HepG2 (cell line): ENCODE measurements around the gene PRCD. TPM values are rescaled to one million over a fixed set of nuclear protein-coding genes. Genes with fewer than 3 reads are reported as not detected.

Experiments
- CHD2 ChIP-seq: IDR thresholded peaks from 2 replicates; pipeline ENCODE4 v1.6.1; 2011; ENCODE audit warnings: low read depth, low read length, improper control_type of control experiment
- ELF3 ChIP-seq: IDR thresholded peaks from 2 replicates; pipeline ENCODE4 v1.6.1; 2016; ENCODE audit warnings: missing genetic modification reagents, missing compliant biosample characterization
- FOXP1 ChIP-seq, 2 experiments: fragments of 450-650 bp in 1 of 2; IDR thresholded peaks; 2 replicates each; pipeline ENCODE4 v1.6.1; 2017 to 2018; ENCODE audit warnings: antibody characterized with exemption in 1 of 2
- GATA4 ChIP-seq: sonication (generic); IDR thresholded peaks from 2 replicates; pipeline ENCODE4 v1.6.1; 2016; ENCODE audit warnings: antibody characterized with exemption, low read depth, borderline replicate concordance
- HOXA3 ChIP-seq: sonication (generic); formaldehyde crosslinking; IDR thresholded peaks from 2 replicates; pipeline ENCODE4 v1.5.0; 2020; ENCODE audit warnings: missing genetic modification reagents
- MAFG ChIP-seq: sonication (generic); formaldehyde crosslinking; IDR thresholded peaks from 2 replicates; pipeline ENCODE4 v1.5.1; 2020; ENCODE audit warnings: mild to moderate bottlenecking, missing genetic modification reagents
- MED13 ChIP-seq: sonication (generic); formaldehyde crosslinking; IDR thresholded peaks from 2 replicates; pipeline ENCODE4 v1.5.0; 2020; ENCODE audit warnings: missing genetic modification reagents
- PCBP1 ChIP-seq: fragments of 200-400 bp; formaldehyde crosslinking; IDR thresholded peaks from 2 replicates; pipeline ENCODE4 v1.6.1; 2017; ENCODE audit warnings: mild to moderate bottlenecking, low read depth, low read length, borderline replicate concordance
- RBM39 ChIP-seq: fragments of 200-400 bp; formaldehyde crosslinking; IDR thresholded peaks from one replicate; pipeline ENCODE4 v1.6.1; 2018; ENCODE audit warnings: antibody characterized with exemption, mild to moderate bottlenecking, low read depth, low read length; ENCODE audit not compliant: poor library complexity, severe bottlenecking
- TMF1 ChIP-seq: sonication (generic); formaldehyde crosslinking; IDR thresholded peaks from 2 replicates; pipeline ENCODE4 v1.8.1; 2022; ENCODE audit warnings: low read depth, missing genetic modification reagents
- ZFP90 ChIP-seq: sonication (generic); formaldehyde crosslinking; IDR thresholded peaks from 2 replicates; pipeline ENCODE4 v1.8.0; 2022; ENCODE audit warnings: missing genetic modification reagents, mild to moderate bottlenecking, inconsistent platforms, borderline replicate concordance
- ZKSCAN1 ChIP-seq: fragments of 150-350 bp; IDR thresholded peaks from 2 replicates; pipeline ENCODE4 v1.6.1; 2014; ENCODE audit warnings: low read length
- ZMYM4 ChIP-seq: sonication (generic); formaldehyde crosslinking; IDR thresholded peaks from 2 replicates; pipeline ENCODE4 v1.8.1; 2023; ENCODE audit warnings: mild to moderate bottlenecking, missing genetic modification reagents
- ZNF296 ChIP-seq: sonication (generic); formaldehyde crosslinking; conservative IDR thresholded peaks from 2 replicates; pipeline ENCODE4 v1.5.0; 2020; ENCODE audit warnings: mild to moderate bottlenecking, missing genetic modification reagents
- ZNF343 ChIP-seq: sonication (generic); formaldehyde crosslinking; IDR thresholded peaks from 2 replicates; pipeline ENCODE4 v1.4.0; 2020; ENCODE audit warnings: mild to moderate bottlenecking, missing genetic modification reagents
- ZNF354B ChIP-seq: sonication (generic); formaldehyde crosslinking; IDR thresholded peaks from 2 replicates; pipeline ENCODE4 v1.8.0; 2022; ENCODE audit warnings: mild to moderate bottlenecking, missing genetic modification reagents
- ZNF547 ChIP-seq: sonication (generic); formaldehyde crosslinking; IDR thresholded peaks from 2 replicates; pipeline ENCODE4 v1.5.1; 2020; ENCODE audit warnings: mild to moderate bottlenecking, missing genetic modification reagents
- polyA plus RNA-seq, 8 experiments: library from polyadenylated mRNA; depleted of rRNA in 3 of 8; stranded (reverse) in 7 of 8; unstranded in 1 of 8; fragments of >200 nt; fragmentation: Illumina TruSeq in 4 of 8; extraction: Trizol in 4 of 8; gene quantifications; 2 replicates each; pipeline versions ENCODE4 v1.2.1 to v1.2.3, GENCODE V29; 2011 to 2016; ENCODE audit warnings: low read depth in 4 of 8, missing spikeins in 1 of 8, mixed read lengths in 1 of 8; ENCODE audit not compliant: insufficient read depth in 1 of 8
- total RNA-seq, 5 experiments: library from RNA; depleted of rRNA; stranded (reverse); fragments of >200 nt; fragmentation: Illumina TruSeq; extraction: Trizol; gene quantifications; 2 replicates each; pipeline ENCODE4 v1.2.3, GENCODE V29; 2016; ENCODE audit warnings: low read depth in 1 of 5
- TF ChIP-seq, protein P1 (sequence below): sonication (generic); formaldehyde crosslinking; IDR thresholded peaks from 2 replicates; pipeline ENCODE4 v1.4.0; 2020; ENCODE audit warnings: missing genetic modification reagents, borderline replicate concordance
- TF ChIP-seq, protein P2 (sequence below): sonication (generic); formaldehyde crosslinking; IDR thresholded peaks from 2 replicates; pipeline ENCODE4 v1.8.0; 2022; ENCODE audit warnings: mild to moderate bottlenecking, missing genetic modification reagents, moderate library complexity
- TF ChIP-seq, protein P3 (sequence below): IDR thresholded peaks from 2 replicates; pipeline ENCODE4 v1.4.0; 2020; ENCODE audit warnings: mild to moderate bottlenecking, missing genetic modification reagents

PRCD gene
- total and polyA plus RNA-seq, 2 of the 13 experiments (the other 11 are each of a cell fraction or from before 2014, with no cell fraction given), result 0.51 TPM; not detected in 1

DNA sequence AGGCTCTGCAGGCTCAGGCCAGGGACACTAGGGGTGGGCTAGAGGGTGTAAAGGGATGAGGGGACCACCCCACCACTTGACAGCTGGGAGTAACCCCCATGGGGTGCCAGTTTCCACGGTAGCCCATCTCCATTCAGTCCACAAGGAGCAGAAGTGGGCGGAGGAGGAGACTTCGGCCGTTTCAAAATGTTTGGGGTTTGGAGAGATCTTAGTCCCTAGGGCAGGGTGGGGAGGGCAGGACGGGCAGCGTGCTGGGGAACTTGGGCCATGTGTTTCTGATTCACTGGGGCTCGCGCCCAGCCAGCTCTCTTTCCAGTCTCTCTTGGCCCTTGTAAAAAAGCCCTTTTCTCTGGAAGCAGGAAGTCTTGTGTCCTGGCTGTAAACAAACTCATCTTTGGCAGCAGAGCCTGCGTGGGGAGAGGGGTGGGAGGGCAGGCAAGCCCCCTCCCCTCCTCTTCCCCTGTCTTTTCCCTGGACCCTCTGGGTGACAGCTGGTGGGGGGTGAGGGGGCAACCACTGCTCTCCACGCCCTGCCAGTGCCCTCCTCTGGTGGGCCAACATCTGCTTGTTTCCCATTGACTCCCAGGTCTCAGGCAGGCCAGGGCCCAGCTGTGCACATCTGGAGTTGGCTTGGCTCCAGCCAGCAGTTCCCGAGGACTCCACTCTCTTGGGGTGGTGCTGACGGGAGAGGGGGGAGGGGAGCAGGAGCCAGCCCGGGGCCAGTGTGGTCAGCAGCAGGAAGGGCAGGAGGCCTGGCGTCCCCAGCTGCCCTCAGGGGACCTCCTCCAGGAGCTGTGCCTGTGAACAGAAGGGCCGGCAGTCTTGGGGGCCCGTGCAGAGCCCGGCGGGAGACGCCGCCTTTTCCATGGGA, 10.4 kb upstream of the PRCD start (continued):
- TF ChIP-seq ZNF296 (CRISPR knock-in tag) (0 out of 2 replicates have a peak, but pooled peaks have one; percentile 32), ZNF343 (CRISPR knock-in tag) (0 out of 2 replicates have a peak, but pooled peaks have one; percentile 31), ZKSCAN1 (no peak), TMF1 (CRISPR knock-in tag) (peak; percentile 66; the same call in 1 of the 2 replicates), MAFG (CRISPR knock-in tag) (no peak), GATA4 (no peak), ZNF547 (0 out of 2 replicates have a peak, but pooled peaks have one; percentile 26), RBM39 (peak; percentile 56), ZNF354B (CRISPR knock-in tag) (0 out of 2 replicates have a peak, but pooled peaks have one; percentile 74), MED13 (no peak), ZMYM4 (CRISPR knock-in tag) (0 out of 2 replicates have a peak, but pooled peaks have one; percentile 8), ZFP90 (CRISPR knock-in tag) (0 out of 2 replicates have a peak, but pooled peaks have one; percentile 57), FOXP1 (IDR thresholded peaks at IDR 0.05) (no peak), FOXP1 (CRISPR knock-in tag; IDR thresholded peaks at IDR 0.05) (no peak), CHD2 (peak; percentile 38; the same call in 1 of the 2 replicates), ELF3 (CRISPR knock-in tag) (peak; percentile 59), PCBP1 (peak; percentile 94; the same call in 1 of the 2 replicates), HOXA3 (CRISPR knock-in tag) (peak; percentile 4)
- TF ChIP-seq, protein P1, sequence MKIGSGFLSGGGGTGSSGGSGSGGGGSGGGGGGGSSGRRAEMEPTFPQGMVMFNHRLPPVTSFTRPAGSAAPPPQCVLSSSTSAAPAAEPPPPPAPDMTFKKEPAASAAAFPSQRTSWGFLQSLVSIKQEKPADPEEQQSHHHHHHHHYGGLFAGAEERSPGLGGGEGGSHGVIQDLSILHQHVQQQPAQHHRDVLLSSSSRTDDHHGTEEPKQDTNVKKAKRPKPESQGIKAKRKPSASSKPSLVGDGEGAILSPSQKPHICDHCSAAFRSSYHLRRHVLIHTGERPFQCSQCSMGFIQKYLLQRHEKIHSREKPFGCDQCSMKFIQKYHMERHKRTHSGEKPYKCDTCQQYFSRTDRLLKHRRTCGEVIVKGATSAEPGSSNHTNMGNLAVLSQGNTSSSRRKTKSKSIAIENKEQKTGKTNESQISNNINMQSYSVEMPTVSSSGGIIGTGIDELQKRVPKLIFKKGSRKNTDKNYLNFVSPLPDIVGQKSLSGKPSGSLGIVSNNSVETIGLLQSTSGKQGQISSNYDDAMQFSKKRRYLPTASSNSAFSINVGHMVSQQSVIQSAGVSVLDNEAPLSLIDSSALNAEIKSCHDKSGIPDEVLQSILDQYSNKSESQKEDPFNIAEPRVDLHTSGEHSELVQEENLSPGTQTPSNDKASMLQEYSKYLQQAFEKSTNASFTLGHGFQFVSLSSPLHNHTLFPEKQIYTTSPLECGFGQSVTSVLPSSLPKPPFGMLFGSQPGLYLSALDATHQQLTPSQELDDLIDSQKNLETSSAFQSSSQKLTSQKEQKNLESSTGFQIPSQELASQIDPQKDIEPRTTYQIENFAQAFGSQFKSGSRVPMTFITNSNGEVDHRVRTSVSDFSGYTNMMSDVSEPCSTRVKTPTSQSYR (CRISPR knock-in tag), result peak; percentile 95
- TF ChIP-seq, protein P2, sequence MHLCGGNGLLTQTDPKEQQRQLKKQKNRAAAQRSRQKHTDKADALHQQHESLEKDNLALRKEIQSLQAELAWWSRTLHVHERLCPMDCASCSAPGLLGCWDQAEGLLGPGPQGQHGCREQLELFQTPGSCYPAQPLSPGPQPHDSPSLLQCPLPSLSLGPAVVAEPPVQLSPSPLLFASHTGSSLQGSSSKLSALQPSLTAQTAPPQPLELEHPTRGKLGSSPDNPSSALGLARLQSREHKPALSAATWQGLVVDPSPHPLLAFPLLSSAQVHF (CRISPR knock-in tag), result no peak
- TF ChIP-seq, protein P3, sequence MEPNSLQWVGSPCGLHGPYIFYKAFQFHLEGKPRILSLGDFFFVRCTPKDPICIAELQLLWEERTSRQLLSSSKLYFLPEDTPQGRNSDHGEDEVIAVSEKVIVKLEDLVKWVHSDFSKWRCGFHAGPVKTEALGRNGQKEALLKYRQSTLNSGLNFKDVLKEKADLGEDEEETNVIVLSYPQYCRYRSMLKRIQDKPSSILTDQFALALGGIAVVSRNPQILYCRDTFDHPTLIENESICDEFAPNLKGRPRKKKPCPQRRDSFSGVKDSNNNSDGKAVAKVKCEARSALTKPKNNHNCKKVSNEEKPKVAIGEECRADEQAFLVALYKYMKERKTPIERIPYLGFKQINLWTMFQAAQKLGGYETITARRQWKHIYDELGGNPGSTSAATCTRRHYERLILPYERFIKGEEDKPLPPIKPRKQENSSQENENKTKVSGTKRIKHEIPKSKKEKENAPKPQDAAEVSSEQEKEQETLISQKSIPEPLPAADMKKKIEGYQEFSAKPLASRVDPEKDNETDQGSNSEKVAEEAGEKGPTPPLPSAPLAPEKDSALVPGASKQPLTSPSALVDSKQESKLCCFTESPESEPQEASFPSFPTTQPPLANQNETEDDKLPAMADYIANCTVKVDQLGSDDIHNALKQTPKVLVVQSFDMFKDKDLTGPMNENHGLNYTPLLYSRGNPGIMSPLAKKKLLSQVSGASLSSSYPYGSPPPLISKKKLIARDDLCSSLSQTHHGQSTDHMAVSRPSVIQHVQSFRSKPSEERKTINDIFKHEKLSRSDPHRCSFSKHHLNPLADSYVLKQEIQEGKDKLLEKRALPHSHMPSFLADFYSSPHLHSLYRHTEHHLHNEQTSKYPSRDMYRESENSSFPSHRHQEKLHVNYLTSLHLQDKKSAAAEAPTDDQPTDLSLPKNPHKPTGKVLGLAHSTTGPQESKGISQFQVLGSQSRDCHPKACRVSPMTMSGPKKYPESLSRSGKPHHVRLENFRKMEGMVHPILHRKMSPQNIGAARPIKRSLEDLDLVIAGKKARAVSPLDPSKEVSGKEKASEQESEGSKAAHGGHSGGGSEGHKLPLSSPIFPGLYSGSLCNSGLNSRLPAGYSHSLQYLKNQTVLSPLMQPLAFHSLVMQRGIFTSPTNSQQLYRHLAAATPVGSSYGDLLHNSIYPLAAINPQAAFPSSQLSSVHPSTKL (CRISPR knock-in tag), result peak; percentile 14; the same call in 1 of the 2 replicates
